IMR-90 (cell line): ENCODE results near the gene SGCA. TPM values are rescaled to one million over a fixed set of nuclear protein-coding genes. Genes with fewer than 3 reads are reported as not detected.

Experiments
- ATAC-seq: fragments of 200-7000 bp; cut with Tn5 transposase; 2 replicates; pipeline ENCODE4 v1.9.1; 2020; ENCODE audit warnings: low read depth, mild to moderate bottlenecking, moderate library complexity
- BruUV-seq: library from RNA; stranded (reverse); fragments of 400-500 nt; replicated peaks from 2 replicates; lab custom pipeline; 2021; lab: Mats Ljungman, UMichigan
- CTCF ChIA-PET: fragments of 300-600 bp; formaldehyde crosslinking; extraction: SDS; loops from one replicate; lab custom pipeline; 2021; ENCODE audit warnings: antibody characterized with exemption; lab: Yijun Ruan, JAX
- POLR2A ChIA-PET: fragments of 300-600 bp; sonication (Branson Sonifier 250); formaldehyde crosslinking; loops from one replicate; lab custom pipeline; 2022; ENCODE audit warnings: antibody characterized with exemption; ENCODE audit not compliant: unreplicated experiment; lab: Charles Lee
- DNase-seq: peaks from one replicate; pipeline ENCODE4 v3.0.0; 2013
- H2AFZ ChIP-seq: replicated peaks from 2 replicates; pipeline ENCODE3; 2013; ENCODE audit warnings: low read length, mild to moderate bottlenecking; ENCODE audit not compliant: poor library complexity
- H2AK5ac ChIP-seq: 2 replicates; pipeline ENCODE4 v1.6.1; 2013; ENCODE audit warnings: low read depth, low read length, inconsistent platforms
- H2AK9ac ChIP-seq: replicated peaks from 2 replicates; pipeline ENCODE3; 2013; ENCODE audit warnings: mild to moderate bottlenecking, low read depth, low read length, moderate library complexity; ENCODE audit not compliant: poor library complexity
- H2BK120ac ChIP-seq: 2 replicates; pipeline ENCODE4 v1.6.1; 2013; ENCODE audit warnings: low read depth, low read length, inconsistent platforms
- H2BK15ac ChIP-seq: 3 replicates; pipeline ENCODE4 v1.6.1; 2013; ENCODE audit warnings: low read depth, low read length, inconsistent platforms
- H2BK20ac ChIP-seq: 2 replicates; pipeline ENCODE4 v1.6.1; 2013; ENCODE audit warnings: low read depth, mild to moderate bottlenecking, inconsistent platforms, low read length, moderate library complexity
- H2BK5ac ChIP-seq: 2 replicates; pipeline ENCODE4 v1.6.1; 2013; ENCODE audit warnings: mild to moderate bottlenecking, low read depth, low read length, inconsistent platforms; ENCODE audit not compliant: poor library complexity, severe bottlenecking
- H3K14ac ChIP-seq: replicated peaks from 2 replicates; pipeline ENCODE4 v1.6.1; 2013; ENCODE audit warnings: low read depth, low read length, inconsistent platforms
- H3K18ac ChIP-seq: 2 replicates; pipeline ENCODE4 v1.6.1; 2013; ENCODE audit warnings: low read depth, low read length, control low read depth
- H3K23ac ChIP-seq: 2 replicates; pipeline ENCODE4 v1.6.1; 2013; ENCODE audit warnings: low read depth, low read length, inconsistent platforms
- H3K27ac ChIP-seq: 2 replicates; pipeline ENCODE4 v1.5.1; 2013; ENCODE audit warnings: mild to moderate bottlenecking, control low read depth, low read length; ENCODE audit not compliant: insufficient read depth
- H3K27me3 ChIP-seq: 2 replicates; pipeline ENCODE4 v1.6.1; 2013; ENCODE audit warnings: low read length; ENCODE audit not compliant: control insufficient read depth, insufficient read depth
- H3K36me3 ChIP-seq: 2 replicates; pipeline ENCODE4 v1.6.1; 2013; ENCODE audit warnings: low read length, mixed read lengths; ENCODE audit not compliant: control insufficient read depth, insufficient read depth
- H3K4ac ChIP-seq: 2 replicates; pipeline ENCODE4 v1.6.1; 2013; ENCODE audit warnings: low read depth, low read length, inconsistent platforms
- H3K4me1 ChIP-seq: 2 replicates; pipeline ENCODE4 v1.6.1; 2013; ENCODE audit warnings: low read length, mixed read lengths; ENCODE audit not compliant: control insufficient read depth, insufficient read depth
- H3K4me2 ChIP-seq: 2 replicates; pipeline ENCODE4 v1.6.1; 2013; ENCODE audit warnings: low read depth, mild to moderate bottlenecking, control low read depth, low read length, moderate library complexity
- H3K4me3 ChIP-seq: 2 replicates; pipeline ENCODE4 v1.5.1; 2013; ENCODE audit warnings: low read depth, mild to moderate bottlenecking, control low read depth, low read length, moderate library complexity; ENCODE audit not compliant: insufficient read depth
- H3K56ac ChIP-seq: 2 replicates; pipeline ENCODE4 v1.6.1; 2013; ENCODE audit warnings: low read length, inconsistent platforms; ENCODE audit not compliant: insufficient read depth; ENCODE audit errors: extremely low read depth
- H3K79me1 ChIP-seq, 2 experiments: 2 replicates each; pipeline ENCODE4 v1.6.1; 2013; ENCODE audit warnings: low read length in 2 of 2, inconsistent platforms in 1 of 2, low read depth in 1 of 2
- H3K9ac ChIP-seq: 2 replicates; pipeline ENCODE4 v1.6.1; 2013; ENCODE audit warnings: low read depth, low read length, control low read depth
- H3K9me1 ChIP-seq: 2 replicates; pipeline ENCODE4 v1.6.1; 2013; ENCODE audit warnings: low read length, inconsistent platforms; ENCODE audit not compliant: insufficient read depth
- H3K9me3 ChIP-seq: 2 replicates; pipeline ENCODE4 v1.6.1; 2013; ENCODE audit warnings: low read length; ENCODE audit not compliant: control insufficient read depth, insufficient read depth
- H4K20me1 ChIP-seq: 2 replicates; pipeline ENCODE4 v1.6.1; 2013; ENCODE audit warnings: low read length, inconsistent platforms; ENCODE audit not compliant: insufficient read depth
- H4K5ac ChIP-seq: 2 replicates; pipeline ENCODE4 v1.6.1; 2013; ENCODE audit warnings: mild to moderate bottlenecking, low read depth, low read length, control low read depth
- H4K8ac ChIP-seq, 2 experiments: 2 replicates each; pipeline ENCODE4 v1.6.1; 2013; ENCODE audit warnings: low read depth in 2 of 2, low read length in 2 of 2, control low read depth in 1 of 2, inconsistent platforms in 1 of 2
- H4K91ac ChIP-seq: 2 replicates; pipeline ENCODE4 v1.6.1; 2013; ENCODE audit warnings: low read depth, low read length, inconsistent platforms; ENCODE audit not compliant: insufficient read depth
- BHLHE40 ChIP-seq: fragments of 150-350 bp; IDR thresholded peaks from 2 replicates; pipeline ENCODE4 v1.6.1; 2016; ENCODE audit warnings: mild to moderate bottlenecking, low read depth, low read length
- CEBPB ChIP-seq: IDR thresholded peaks from 2 replicates; pipeline ENCODE4 v1.6.1; 2012; ENCODE audit warnings: low read depth, low read length, improper control_type of control experiment
- CHD1 ChIP-seq: IDR thresholded peaks from 2 replicates; pipeline ENCODE4 v1.6.1; 2012; ENCODE audit warnings: low read depth, low read length, improper control_type of control experiment
- MAFK ChIP-seq: IDR thresholded peaks from 2 replicates; pipeline ENCODE4 v1.6.1; 2012; ENCODE audit warnings: low read depth, low read length, improper control_type of control experiment
- MAZ ChIP-seq: IDR thresholded peaks from 2 replicates; pipeline ENCODE4 v1.6.1; 2012; ENCODE audit warnings: low read depth, mild to moderate bottlenecking, low read length, improper control_type of control experiment, moderate library complexity, borderline replicate concordance
- NFE2L2 ChIP-seq: fragments of 150-350 bp; IDR thresholded peaks from 2 replicates; pipeline ENCODE4 v1.6.1; 2016; ENCODE audit warnings: low read depth, mild to moderate bottlenecking, low read length
- POLR2A ChIP-seq: IDR thresholded peaks from 2 replicates; pipeline ENCODE4 v1.6.1; 2012; ENCODE audit warnings: mild to moderate bottlenecking, low read depth, low read length
- RCOR1 ChIP-seq: IDR thresholded peaks from 2 replicates; pipeline ENCODE4 v1.6.1; 2012; ENCODE audit warnings: mild to moderate bottlenecking, low read length, improper control_type of control experiment; ENCODE audit not compliant: insufficient replicate concordance
- SMC3 ChIP-seq: fragments of 150-350 bp; IDR thresholded peaks from 2 replicates; pipeline ENCODE4 v1.6.1; 2016; ENCODE audit warnings: low read depth, mild to moderate bottlenecking, antibody characterized with exemption, low read length, moderate library complexity
- USF2 ChIP-seq: fragments of 150-350 bp; IDR thresholded peaks from 2 replicates; pipeline ENCODE4 v1.6.1; 2017; ENCODE audit warnings: mild to moderate bottlenecking, antibody characterized with exemption, low read length, low read depth
- WGBS, 2 experiments: methylation state at CpG; one replicate each; pipeline versions ENCODE4 v1.1.5 to v1.1.7; 2013; ENCODE audit warnings: missing lambda C conversion rate in 2 of 2; ENCODE audit not compliant: insufficient read length in 1 of 2; ENCODE audit errors: extremely low coverage in 2 of 2; 5-methylcytosine and 5-hydroxymethylcytosine counted together
- dilution Hi-C: fragments of 300-500 bp; cut with HindIII; formaldehyde crosslinking; loops from one replicate; pipeline ENCODE4 v1.14.3; 2018; ENCODE audit warnings: low sequenced_read_pairs; ENCODE audit not compliant: unreplicated experiment
- in situ Hi-C: fragments of 300-500 bp; cut with MboI; formaldehyde crosslinking; loops from 3 replicates; pipeline ENCODE4 v1.14.3; 2019; ENCODE audit warnings: low sequenced_read_pairs, inconsistent platforms, mixed read lengths
- intact Hi-C: fragments of 100-400 bp; cut with micrococcal nuclease; formaldehyde crosslinking; loops from 2 replicates; pipeline ENCODE4 v1.10.0; 2022
- polyA plus RNA-seq, 3 experiments: library from polyadenylated mRNA; depleted of rRNA; stranded (reverse); fragments of >200 nt; gene quantifications; 2 replicates each; pipeline ENCODE4 v1.2.3, GENCODE V29; 2012; ENCODE audit warnings: low replicate concordance in 1 of 3
- total RNA-seq: library from RNA; depleted of rRNA; stranded (reverse); fragments of >200 nt; gene quantifications from 2 replicates; pipeline ENCODE4 v1.2.3, GENCODE V29; 2012

SGCA gene
- total and polyA plus RNA-seq, 2 of the 4 experiments (the other 2 are of a cell fraction): 0.19 TPM; not detected in 1

GRCh38 chr17:50155115-50155819 lies 10.5 kb upstream of the SGCA start:
- peak overlapping the region; percentile 3; the same call in 1 of the 2 replicates for H3K4ac ChIP-seq
- H3K27ac ChIP-seq: peak overlapping the region; percentile 70; the same call in 1 of the 2 replicates
- no peaks in the 10 kb centered on the region for H3K27me3 ChIP-seq
- H2AK5ac ChIP-seq: no peak overlapping the region
- intact Hi-C loops (no loop called here), in situ Hi-C loops (no loop called here), dilution Hi-C loops (no loop called here)
- BruUV-seq: no TSS peak
- H2BK5ac ChIP-seq: no peak overlapping the region
- peaks cover 9% of the 10 kb centered on the region for H3K4me1 ChIP-seq
- 0 out of 2 replicates have a peak overlapping the region, but pooled peaks have one; percentile 41 for H3K9ac ChIP-seq
- H4K91ac ChIP-seq: no peak overlapping the region
- H3K4me2 ChIP-seq: peak overlapping the region; percentile 35
- H3K9me3 ChIP-seq: no peaks in the 10 kb centered on the region
- H4K8ac ChIP-seq: peak overlapping the region in 1 of 2 experiments; percentile 31; a peak in 2 of 4 replicates
- peak overlapping the region; percentile 26 for H4K5ac ChIP-seq
- peaks cover 4% of the 10 kb centered on the region; the same call in 1 of the 2 replicates for H3K9me1 ChIP-seq
- H2BK15ac ChIP-seq: no peak overlapping the region
- H3K23ac ChIP-seq: no peak overlapping the region
- TF ChIP-seq BHLHE40: no peak
- no peak for TF ChIP-seq MAFK
- TF ChIP-seq CHD1: no peak
- TF ChIP-seq SMC3: no peak
- peak; percentile 80 for TF ChIP-seq CEBPB
- peak; percentile 38; the same call in 1 of the 2 replicates for TF ChIP-seq MAZ
- TF ChIP-seq RCOR1: no peak
- TF ChIP-seq NFE2L2: no peak
- TF ChIP-seq USF2: no peak
- no peak for TF ChIP-seq POLR2A
- H2AK9ac ChIP-seq: no peak overlapping the region
- no peak overlapping the region for H2BK120ac ChIP-seq
- no peaks in the 10 kb centered on the region for H4K20me1 ChIP-seq
- H2AFZ ChIP-seq: peak overlapping the region; percentile 58
- H3K79me1 ChIP-seq: peaks cover 0 to 23% of the 10 kb centered on the region in 2 experiments; a peak in 2 of 4 replicates
- ATAC-seq: peak; percentile 38
- H3K36me3 ChIP-seq: no peaks in the 10 kb centered on the region
- H3K14ac ChIP-seq: 0 out of 2 replicates have a peak overlapping the region, but pooled peaks have one; percentile 16
- CTCF ChIA-PET: no interaction called here
- 38% methylated on average over 1 of the region's 8 CpGs; no CpG with 5 or more reads in 1 of the 2 experiments for WGBS, 2 experiments
- H3K18ac ChIP-seq: peak overlapping the region; percentile 14; the same call in 1 of the 2 replicates
- no peak overlapping the region for H3K4me3 ChIP-seq
- POLR2A ChIA-PET: no interaction called here
- no peak overlapping the region for H2BK20ac ChIP-seq
- DNase-seq: peak; percentile 63
- no peak overlapping the region for H3K56ac ChIP-seq
